H1 (cell line): ENCODE data around the gene ANK3. TPM values are rescaled to one million over a fixed set of nuclear protein-coding genes. Genes with fewer than 3 reads are reported as not detected.

Experiments used
- CTCF ChIA-PET: fragments of 300-600 bp; sonication (Branson Sonifier 250); formaldehyde crosslinking; loops from one replicate; lab custom pipeline; 2021; ENCODE audit not compliant: partially characterized antibody; lab: Charles Lee
- POLR2A ChIA-PET: fragments of 300-600 bp; sonication (Branson Sonifier 250); formaldehyde crosslinking; loops from one replicate; lab custom pipeline; 2021; ENCODE audit warnings: inconsistent platforms; ENCODE audit not compliant: partially characterized antibody; lab: Charles Lee
- DNase-seq, 2 experiments: peaks; one replicate each; pipeline versions ENCODE4 v3.0.0 to v3.0.0-alpha.2; 2010 to 2022; ENCODE audit warnings: low spot score in 2 of 2, low read depth in 1 of 2, mixed read lengths in 1 of 2
- FAIRE-seq: peaks from 2 replicates; lab custom pipeline; 2011; peaks lifted over from hg19 to GRCh38; lab: Jason Lieb, UNC
- H2AFZ ChIP-seq: 2 replicates; pipeline ENCODE4 v1.8.1; 2012; ENCODE audit warnings: low read length, inconsistent platforms
- H2AK5ac ChIP-seq: 2 replicates; pipeline ENCODE4 v1.6.1; 2013; ENCODE audit warnings: low read depth, low read length
- H2BK120ac ChIP-seq: replicated peaks from 2 replicates; pipeline ENCODE3; 2013; ENCODE audit warnings: low read depth, low read length, inconsistent platforms
- H2BK12ac ChIP-seq: 2 replicates; pipeline ENCODE4 v1.6.1; 2013; ENCODE audit warnings: low read depth, low read length
- H2BK15ac ChIP-seq: 2 replicates; pipeline ENCODE4 v1.6.1; 2013; ENCODE audit warnings: low read length
- H2BK20ac ChIP-seq: 2 replicates; pipeline ENCODE4 v1.6.1; 2013; ENCODE audit warnings: low read length
- H2BK5ac ChIP-seq: 2 replicates; pipeline ENCODE4 v1.6.1; 2013; ENCODE audit warnings: low read depth, low read length
- H3K14ac ChIP-seq: 2 replicates; pipeline ENCODE4 v1.6.1; 2013; ENCODE audit warnings: inconsistent platforms; ENCODE audit not compliant: insufficient read length
- H3K18ac ChIP-seq: 2 replicates; pipeline ENCODE4 v1.6.1; 2013; ENCODE audit warnings: low read length; ENCODE audit errors: extremely low read depth
- H3K23ac ChIP-seq: 2 replicates; pipeline ENCODE4 v1.6.1; 2013; ENCODE audit warnings: inconsistent platforms; ENCODE audit not compliant: insufficient read length
- H3K23me2 ChIP-seq: 2 replicates; pipeline ENCODE4 v1.6.1; 2013; ENCODE audit warnings: low read depth, low read length
- H3K27ac ChIP-seq: 2 replicates; pipeline ENCODE4 v1.6.1; 2011; ENCODE audit warnings: low read depth, low read length, inconsistent platforms
- H3K27me3 ChIP-seq, 4 experiments: replicated peaks in 1 of 4; 1 replicate in 1 of 4; 2 replicates in 3 of 4; pipeline versions ENCODE4 v1.6.1 to v1.8.1; 2011 to 2013; ENCODE audit warnings: low read length in 3 of 4, mild to moderate bottlenecking in 3 of 4, inconsistent platforms in 2 of 4, mixed read lengths in 2 of 4, moderate library complexity in 1 of 4; ENCODE audit not compliant: control insufficient read depth in 3 of 4, insufficient read depth in 3 of 4; ENCODE audit errors: extremely low read depth in 1 of 4
- H3K36me3 ChIP-seq, 4 experiments: 2 replicates each; pipeline versions ENCODE4 v1.6.1 to v1.8.1; 2011 to 2013; ENCODE audit warnings: mild to moderate bottlenecking in 4 of 4, low read length in 3 of 4, moderate library complexity in 2 of 4, control low read depth in 1 of 4, inconsistent platforms in 1 of 4; ENCODE audit not compliant: insufficient read depth in 4 of 4, control insufficient read depth in 2 of 4
- H3K4ac ChIP-seq: replicated peaks from 2 replicates; pipeline ENCODE3; 2013; ENCODE audit warnings: low read length, low read depth, mixed read lengths, inconsistent platforms; ENCODE audit not compliant: insufficient read length
- H3K4me1 ChIP-seq, 4 experiments: replicated peaks in 1 of 4; 1 replicate in 1 of 4; 2 replicates in 3 of 4; pipeline versions ENCODE4 v1.6.1 to v1.8.1; 2011 to 2013; ENCODE audit warnings: low read length in 3 of 4, inconsistent platforms in 2 of 4, mixed read lengths in 1 of 4; ENCODE audit not compliant: insufficient read depth in 4 of 4, control insufficient read depth in 3 of 4
- H3K4me2 ChIP-seq, 2 experiments: 2 replicates each; pipeline versions ENCODE4 v1.6.1 to v1.8.1; 2011 to 2013; ENCODE audit warnings: low read depth in 2 of 2, low read length in 2 of 2, control low read depth in 1 of 2, inconsistent platforms in 1 of 2, mild to moderate bottlenecking in 1 of 2; ENCODE audit not compliant: insufficient read depth in 1 of 2
- H3K4me3 ChIP-seq, 4 experiments: fragments of 200-600, 300-600 bp in 1 of 4; sonication (generic), shearing (Covaris generic), sonication (Bioruptor Twin) in 1 of 4; 2 replicates each; pipeline versions ENCODE4 v1.5.1 to v1.8.1; 2011 to 2016; ENCODE audit warnings: low read length in 4 of 4, low read depth in 3 of 4, control low read depth in 2 of 4, inconsistent platforms in 2 of 4, mild to moderate bottlenecking in 2 of 4, mixed read lengths in 1 of 4, moderate library complexity in 1 of 4; ENCODE audit not compliant: insufficient read depth in 2 of 4; ENCODE audit errors: extremely low read depth in 1 of 4
- H3K56ac ChIP-seq: replicated peaks from 2 replicates; pipeline ENCODE3; 2013; ENCODE audit warnings: low read depth, mild to moderate bottlenecking, mixed read lengths, low read length, inconsistent platforms; ENCODE audit not compliant: insufficient read length
- H3K79me1 ChIP-seq: 2 replicates; pipeline ENCODE4 v1.6.1; 2013; ENCODE audit warnings: low read depth, low read length, control low read depth
- H3K79me2 ChIP-seq, 2 experiments: 2 replicates each; pipeline versions ENCODE4 v1.6.1 to v1.8.1; 2012 to 2013; ENCODE audit warnings: low read length in 2 of 2, mild to moderate bottlenecking in 2 of 2, inconsistent platforms in 1 of 2; ENCODE audit not compliant: insufficient read depth in 2 of 2, control insufficient read depth in 1 of 2
- H3K9ac ChIP-seq, 4 experiments: replicated peaks in 1 of 4; 1 replicate in 1 of 4; 2 replicates in 3 of 4; pipeline versions ENCODE4 v1.6.1 to v1.8.1; 2011 to 2013; ENCODE audit warnings: low read depth in 3 of 4, low read length in 3 of 4, control low read depth in 2 of 4, mild to moderate bottlenecking in 2 of 4, moderate library complexity in 2 of 4, inconsistent platforms in 1 of 4; ENCODE audit errors: extremely low read depth in 1 of 4
- H3K9me3 ChIP-seq, 2 experiments: 2 replicates each; pipeline versions ENCODE4 v1.6.1 to v1.8.1; 2012 to 2013; ENCODE audit warnings: mild to moderate bottlenecking in 2 of 2, moderate library complexity in 2 of 2, control low read depth in 1 of 2, inconsistent platforms in 1 of 2, low read depth in 1 of 2, low read length in 1 of 2, mixed read lengths in 1 of 2; ENCODE audit not compliant: insufficient read depth in 2 of 2
- H4K20me1 ChIP-seq, 2 experiments: replicated peaks in 1 of 2; 2 replicates each; pipeline versions ENCODE3 to v1.8.1; 2011 to 2013; ENCODE audit warnings: inconsistent platforms in 2 of 2, low read length in 2 of 2, mild to moderate bottlenecking in 1 of 2; ENCODE audit not compliant: insufficient read depth in 2 of 2, control insufficient read depth in 1 of 2
- H4K5ac ChIP-seq: 2 replicates; pipeline ENCODE4 v1.6.1; 2013; ENCODE audit warnings: low read length, low read depth, mixed read lengths, inconsistent platforms; ENCODE audit not compliant: insufficient read length
- H4K8ac ChIP-seq: 2 replicates; pipeline ENCODE4 v1.8.0; 2013; ENCODE audit warnings: mild to moderate bottlenecking, moderate library complexity, low read length, inconsistent platforms; ENCODE audit not compliant: insufficient read depth; ENCODE audit errors: extremely low read depth
- H4K91ac ChIP-seq: replicated peaks from 2 replicates; pipeline ENCODE3; 2013; ENCODE audit warnings: low read length, mixed read lengths, inconsistent platforms; ENCODE audit not compliant: insufficient read length
- CEBPB ChIP-seq: IDR thresholded peaks from 2 replicates; pipeline ENCODE4 v1.6.1; 2012; ENCODE audit warnings: low read depth, low read length
- CTBP2 ChIP-seq: IDR thresholded peaks from 2 replicates; pipeline ENCODE4 v1.7.0; 2011; ENCODE audit warnings: borderline replicate concordance, mild to moderate bottlenecking, moderate library complexity, mixed read lengths, low read length; ENCODE audit not compliant: insufficient read depth, insufficient read length
- EGR1 ChIP-seq: IDR thresholded peaks from 2 replicates; pipeline ENCODE4 v1.6.1; 2011; ENCODE audit warnings: low read depth, low read length, borderline replicate concordance
- FOSL1 ChIP-seq: IDR thresholded peaks from 2 replicates; pipeline ENCODE4 v1.6.1; 2011; ENCODE audit warnings: mild to moderate bottlenecking, low read depth, low read length, moderate library complexity; ENCODE audit not compliant: insufficient read depth
- HDAC6 ChIP-seq: IDR thresholded peaks from one replicate; pipeline ENCODE4 v1.7.1; 2012; ENCODE audit warnings: low read depth, mild to moderate bottlenecking, inconsistent platforms, low read length, moderate library complexity
- NANOG ChIP-seq: IDR thresholded peaks from 2 replicates; pipeline ENCODE4 v1.6.1; 2011; ENCODE audit warnings: low read length, low read depth, mild to moderate bottlenecking, inconsistent platforms; ENCODE audit not compliant: insufficient read depth, poor library complexity, severe bottlenecking
- SIRT6 ChIP-seq: IDR thresholded peaks from one replicate; pipeline ENCODE4 v1.7.1; 2012; ENCODE audit warnings: low read length, inconsistent platforms
- TAF1 ChIP-seq: IDR thresholded peaks from 2 replicates; pipeline ENCODE4 v1.6.1; 2011; ENCODE audit warnings: mild to moderate bottlenecking, low read depth, low read length
- TBP ChIP-seq: IDR thresholded peaks from 2 replicates; pipeline ENCODE4 v1.6.1; 2011; ENCODE audit warnings: low read depth, low read length, improper control_type of control experiment
- ZNF274 ChIP-seq: IDR thresholded peaks from 2 replicates; pipeline ENCODE4 v1.7.0; 2012; ENCODE audit warnings: low read length, borderline replicate concordance; ENCODE audit errors: extremely low read depth
- WGBS, 2 experiments: shearing (Covaris generic) in 1 of 2; methylation state at CpG; one replicate each; pipeline versions ENCODE4 v1.1.6 to v1.1.7; 2013 to 2015; ENCODE audit warnings: low lambda C conversion rate in 2 of 2, mixed read lengths in 2 of 2, inconsistent platforms in 1 of 2, low coverage in 1 of 2, missing lambda C conversion rate in 1 of 2; ENCODE audit not compliant: insufficient replicate concordance in 2 of 2, insufficient coverage in 1 of 2, insufficient read length in 1 of 2; ENCODE audit errors: extremely low coverage in 1 of 2, missing lambda C conversion rate in 1 of 2; 5-methylcytosine and 5-hydroxymethylcytosine counted together
- polyA plus RNA-seq, 7 experiments: library from polyadenylated mRNA; depleted of rRNA in 3 of 7; stranded (reverse) in 5 of 7; unstranded in 2 of 7; fragments of >200 nt in 5 of 7; fragments of 200-250 nt in 2 of 7; gene quantifications; 1 replicate in 5 of 7; 2 replicates in 1 of 7; 4 replicates in 1 of 7; pipeline versions ENCODE4 v1.2.1 to v1.2.3, GENCODE V29; 2011 to 2013; ENCODE audit warnings: missing spikeins in 2 of 7, mixed read lengths in 2 of 7
- total RNA-seq: library from RNA; stranded (reverse); fragmentation: NEBNext Ultra II Directional; extraction: Animal tissue kit (Norgen Biotek cat#: 25700); gene quantifications from 2 replicates; pipeline ENCODE4 v1.2.1, GENCODE V29; 2021

The ANK3 gene
- total and polyA plus RNA-seq, 2 of the 8 experiments (the other 6 are each of a cell fraction or from before 2014, with no cell fraction given) = 18.1 to 67.9 TPM

- no peak for TF ChIP-seq TAF1
- TF ChIP-seq CTBP2 = no peak
- no peak for TF ChIP-seq FOSL1
- no peak for TF ChIP-seq TBP
- no peak for TF ChIP-seq ZNF274
- no peak for TF ChIP-seq NANOG
- no peak for TF ChIP-seq CEBPB
- no peak for TF ChIP-seq EGR1
- TF ChIP-seq SIRT6 = no peak
- no peak for TF ChIP-seq HDAC6
- no peak overlapping the region for H3K9ac ChIP-seq
- peaks cover 0 to 6% (median 4%) of the 10 kb centered on the region in 4 experiments; a peak in 5 of 7 replicates for H3K4me1 ChIP-seq
- no peak overlapping the region for H4K8ac ChIP-seq
- no peak overlapping the region for H2BK120ac ChIP-seq
- no peak overlapping the region for H3K18ac ChIP-seq
- H3K79me1 ChIP-seq = no peaks in the 10 kb centered on the region
- WGBS, 2 experiments = 82% methylated on average over 3 of the region's 3 CpGs; no CpG with 5 or more reads in 1 of the 2 experiments
- no peak overlapping the region for H3K4ac ChIP-seq
- H3K79me2 ChIP-seq = no peaks in the 10 kb centered on the region
- H3K27ac ChIP-seq = no peak overlapping the region
- H2BK12ac ChIP-seq = no peak overlapping the region
- no peak overlapping the region for H3K56ac ChIP-seq
- H3K27me3 ChIP-seq = no peaks in the 10 kb centered on the region
- FAIRE-seq (no peak), DNase-seq (no peak)
- CTCF ChIA-PET = interaction anchor here (0.8 to 1.4 kb wide), 2 partner anchors 11 to 24 kb away, joined by 3 to 4 read pairs; no protein-coding TSS in a partner anchor
- no peak overlapping the region for H4K5ac ChIP-seq
- no peak overlapping the region for H3K14ac ChIP-seq
- POLR2A ChIA-PET = no interaction called here
- no peaks in the 10 kb centered on the region for H4K20me1 ChIP-seq
- H3K9me3 ChIP-seq = no peaks in the 10 kb centered on the region
- H2BK5ac ChIP-seq = no peak overlapping the region
- no peak overlapping the region for H2BK20ac ChIP-seq
- no peak overlapping the region for H2BK15ac ChIP-seq
- H3K23ac ChIP-seq = no peak overlapping the region
- no peak overlapping the region for H3K4me2 ChIP-seq
- no peak overlapping the region for H2AFZ ChIP-seq
- no peaks in the 10 kb centered on the region for H3K23me2 ChIP-seq
- no peak overlapping the region for H4K91ac ChIP-seq
- no peak overlapping the region for H2AK5ac ChIP-seq
- no peak overlapping the region for H3K4me3 ChIP-seq
- no peaks in the 10 kb centered on the region for H3K36me3 ChIP-seq
Measured at GRCh38 chr10:60262647-60263126, 127.0 kb downstream of the ANK3 start.
